Dedifferentiated amniotic fluid mesenchymal stem cell (primary cell): ENCODE data around the gene PNMA6E.

Experiments used
- DNase-seq: peaks from one replicate; pipeline ENCODE4 v3.0.0-alpha.2; 2016; ENCODE audit errors: extremely low spot score

Gene PNMA6E

GRCh38 chrX:153352858-153353257 is 48.3 kb downstream of the PNMA6E start:
- no peak for DNase-seq

GRCh38 chrX:153351981-153352380 is 49.2 kb downstream of the PNMA6E start:
- DNase-seq, result no peak

GRCh38 chrX:153349952-153350351 is 51.2 kb downstream of the PNMA6E start:
- no peak for DNase-seq

GRCh38 chrX:153348421-153348820 is 52.7 kb downstream of the PNMA6E start:
- DNase-seq, result no peak

- no peak for DNase-seq
These were observed 53.6 kb downstream of the PNMA6E start for GRCh38 chrX:153347530-153347929.
